Activated CD4-positive, alpha-beta T cell treated with anti-CD3 and anti-CD28 coated beads, Interleukin-2, Interleukin-6, amounts not matched to agents 100 ng/mL and 50 ng/mL, durations not matched to agents 16 hours and 8 hours (primary cell): Measurements from ENCODE around the gene PLCB1.
"Not testable (repeated sequence)": the region's sequence is repeated elsewhere in the genome, so short reads cannot be mapped to it uniquely, and the experiment has no call there.

ENCODE experiments used
- DNase-seq: peaks from one replicate; pipeline ENCODE4 v3.0.0-alpha.2; 2020

The PLCB1 gene

DNA sequence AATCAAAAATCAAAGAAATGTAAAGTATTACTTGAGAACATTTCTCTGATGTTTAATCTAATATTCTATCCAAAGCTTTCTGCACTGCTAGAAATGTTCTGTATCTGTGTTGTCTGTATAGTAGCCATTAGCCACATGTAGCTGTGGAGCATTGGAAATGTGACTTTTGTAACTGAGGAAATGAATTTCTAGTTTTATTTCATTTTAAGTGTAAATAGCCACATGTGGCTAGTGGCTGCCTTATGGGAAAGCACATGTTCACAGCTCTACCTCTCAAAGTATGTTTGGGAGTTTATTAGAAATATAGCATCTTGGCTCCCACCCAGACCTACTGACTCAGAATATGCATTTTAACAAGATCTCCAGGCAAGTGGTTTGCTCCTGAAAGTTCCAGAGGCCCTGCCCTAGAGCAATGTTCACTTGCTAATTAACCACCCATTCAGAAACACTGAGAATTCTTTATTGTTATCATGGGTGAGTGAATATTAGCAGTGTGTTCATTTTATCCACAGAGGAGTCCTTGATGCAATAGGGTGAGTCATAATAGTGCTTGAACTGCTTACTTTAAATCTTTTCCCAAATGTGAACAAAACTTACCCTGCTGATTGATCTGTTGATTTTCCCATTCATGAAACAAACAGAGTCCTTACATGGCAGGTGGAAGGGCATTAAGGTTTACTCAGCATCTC lies 282.7 kb downstream of the PLCB1 start:
- DNase-seq = no peak

- DNase-seq = no peak
These were observed 289.9 kb downstream of the PLCB1 start for GRCh38 chr20:8421981-8422380.

- DNase-seq = no peak
These were observed 291.4 kb downstream of the PLCB1 start for GRCh38 chr20:8423482-8423881.

DNA sequence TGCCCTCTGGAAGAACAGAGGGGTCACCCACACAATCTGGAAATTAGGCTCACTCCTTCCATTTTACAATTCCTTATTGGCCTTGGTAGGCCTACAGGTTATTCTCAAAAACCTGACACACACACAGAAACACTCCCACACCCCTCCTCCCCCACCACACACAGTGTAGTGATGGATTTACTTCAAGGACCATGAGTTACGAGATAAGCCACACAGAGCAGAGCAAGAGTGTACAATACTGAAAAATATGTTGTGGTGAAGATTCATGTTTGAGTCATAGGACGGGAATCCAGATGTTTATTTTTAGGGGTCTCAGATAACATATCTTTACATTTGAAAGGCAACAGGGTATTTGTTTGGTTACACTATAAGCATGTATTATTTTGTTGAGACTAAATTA lies 291.9 kb downstream of the PLCB1 start:
- no peak for DNase-seq

GRCh38 chr20:8425016-8425415 lies 292.9 kb downstream of the PLCB1 start:
- DNase-seq = no peak

GRCh38 chr20:8425802-8426201 lies 293.7 kb downstream of the PLCB1 start:
- no peak for DNase-seq

DNA sequence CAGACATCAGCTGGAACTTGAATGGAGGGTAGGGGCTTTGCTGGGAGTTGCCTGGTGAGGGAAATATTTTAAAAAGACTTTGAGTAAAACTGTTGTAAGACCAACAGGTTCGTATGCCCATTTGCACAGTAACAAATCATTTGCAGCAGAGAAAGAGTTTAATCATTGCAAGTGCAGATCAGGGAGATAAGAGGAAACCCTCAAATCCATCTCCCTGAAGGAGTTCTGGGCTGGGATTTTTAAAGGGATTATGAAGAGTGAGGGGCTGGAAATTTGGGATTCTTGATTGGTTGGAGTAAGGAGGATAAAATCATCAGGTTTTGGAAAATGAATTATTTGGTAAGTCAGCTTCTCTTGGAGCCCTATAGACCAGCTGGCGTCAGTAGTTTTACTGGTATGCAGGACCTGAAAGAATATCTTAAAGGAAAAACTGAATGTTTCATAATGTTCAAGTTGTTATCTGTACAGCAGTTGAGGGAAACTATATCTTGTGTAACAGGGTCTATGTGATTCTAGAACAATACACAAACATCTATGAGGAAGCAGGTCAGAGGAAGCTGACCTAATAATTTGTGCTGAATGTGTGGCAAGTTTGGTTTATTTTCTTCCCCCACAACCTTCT lies 295.5 kb downstream of the PLCB1 start:
- no peak for DNase-seq

GRCh38 chr20:8428988-8429387 lies 296.9 kb downstream of the PLCB1 start:
- DNase-seq = peak; percentile 14

DNA sequence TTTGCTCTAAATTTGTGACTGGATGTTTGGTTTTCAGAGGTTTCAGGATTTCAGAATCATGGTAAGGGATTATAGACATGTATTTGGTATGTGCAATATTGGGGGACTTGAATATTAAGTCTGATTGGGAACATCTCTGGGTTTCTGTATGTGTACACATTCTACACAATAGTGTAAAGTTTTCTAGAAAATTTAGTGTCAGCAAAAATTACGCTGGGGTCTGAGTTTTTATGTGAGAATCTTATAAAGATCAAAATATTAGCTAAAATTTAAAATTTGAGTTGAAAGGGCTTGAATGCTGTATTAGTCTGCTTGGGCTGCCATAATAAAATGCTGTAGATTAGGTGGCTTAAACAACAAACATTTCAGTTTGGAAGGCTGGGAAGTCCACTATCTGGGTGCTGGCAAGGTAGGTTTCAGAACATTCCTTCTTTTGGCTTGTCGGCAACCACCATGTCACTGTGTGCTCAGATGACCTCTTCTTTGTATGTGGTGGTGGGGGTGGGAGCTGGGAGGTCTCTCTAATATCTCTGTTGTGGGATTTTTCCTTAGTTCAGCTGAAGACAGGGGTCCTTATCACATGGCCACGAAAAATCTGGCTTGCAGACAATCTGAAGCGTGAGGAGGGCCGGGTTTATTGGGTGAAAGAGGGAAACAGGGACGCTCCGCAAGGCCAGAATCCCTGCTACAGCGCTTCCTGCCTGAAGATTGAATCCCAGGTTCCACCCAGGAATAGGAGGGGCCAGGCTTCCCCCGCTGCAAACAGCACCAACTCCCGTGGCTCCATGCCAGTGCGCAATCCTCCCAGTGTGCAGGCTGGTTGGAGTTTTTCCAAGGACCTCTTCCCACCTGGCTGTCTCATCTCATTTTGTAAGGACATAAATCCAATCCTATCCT lies 299.7 kb downstream of the PLCB1 start:
- DNase-seq = no peak

DNA sequence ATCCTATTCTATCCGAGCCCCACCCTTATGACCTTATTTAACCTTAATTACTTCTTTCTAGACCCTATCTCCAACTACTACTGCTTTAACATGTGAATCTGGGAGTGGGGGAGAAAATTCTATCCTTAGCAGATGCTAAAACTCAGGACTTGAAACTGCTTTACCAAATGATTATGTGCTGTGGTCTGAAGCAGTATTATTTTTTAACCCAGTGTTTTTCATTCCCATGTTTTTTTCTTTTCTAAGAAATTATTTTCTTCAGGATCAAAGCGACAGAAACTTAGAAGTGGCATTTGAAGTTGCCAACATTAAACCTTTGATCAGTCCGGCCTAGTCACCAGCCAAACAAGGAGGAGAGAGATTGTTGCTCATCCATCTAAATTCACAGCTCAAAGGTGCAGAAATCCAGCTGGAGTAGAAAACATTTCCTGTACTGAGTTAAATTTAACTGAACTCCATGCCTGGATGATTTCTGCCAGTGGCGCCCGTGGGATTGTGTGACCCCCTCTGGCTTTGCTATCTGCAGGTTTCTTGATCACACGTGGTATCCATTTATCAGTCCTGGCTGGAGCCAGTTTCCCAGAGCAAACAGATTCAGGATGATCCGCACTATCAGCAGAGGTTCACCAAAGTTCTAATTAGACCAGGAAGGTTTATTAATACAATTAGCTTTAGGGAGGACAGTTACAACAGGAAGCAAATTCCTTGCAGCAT lies 300.5 kb downstream of the PLCB1 start:
- no peak for DNase-seq

DNA sequence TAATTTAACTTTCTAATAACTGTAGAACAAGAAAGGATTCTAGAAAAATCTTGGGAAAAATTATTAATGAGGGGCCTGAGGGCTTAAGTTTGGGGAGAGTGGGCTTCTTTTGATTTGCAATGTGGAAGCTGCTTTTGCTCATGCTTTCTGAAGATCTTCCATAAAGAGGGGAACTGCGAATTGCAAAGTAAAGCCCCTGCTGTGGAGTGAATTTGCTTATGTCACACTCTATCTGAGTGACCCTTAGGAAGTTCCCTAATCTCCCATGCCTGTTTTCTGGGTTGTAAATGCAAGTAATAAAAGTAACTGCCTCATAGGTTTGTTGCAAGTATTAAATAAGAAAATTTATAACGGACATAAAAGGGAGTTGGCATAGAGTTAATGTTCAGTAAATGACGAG lies 301.2 kb downstream of the PLCB1 start:
- no peak for DNase-seq

GRCh38 chr20:8434326-8434876 lies 302.3 kb downstream of the PLCB1 start:
- DNase-seq = no peak

DNA sequence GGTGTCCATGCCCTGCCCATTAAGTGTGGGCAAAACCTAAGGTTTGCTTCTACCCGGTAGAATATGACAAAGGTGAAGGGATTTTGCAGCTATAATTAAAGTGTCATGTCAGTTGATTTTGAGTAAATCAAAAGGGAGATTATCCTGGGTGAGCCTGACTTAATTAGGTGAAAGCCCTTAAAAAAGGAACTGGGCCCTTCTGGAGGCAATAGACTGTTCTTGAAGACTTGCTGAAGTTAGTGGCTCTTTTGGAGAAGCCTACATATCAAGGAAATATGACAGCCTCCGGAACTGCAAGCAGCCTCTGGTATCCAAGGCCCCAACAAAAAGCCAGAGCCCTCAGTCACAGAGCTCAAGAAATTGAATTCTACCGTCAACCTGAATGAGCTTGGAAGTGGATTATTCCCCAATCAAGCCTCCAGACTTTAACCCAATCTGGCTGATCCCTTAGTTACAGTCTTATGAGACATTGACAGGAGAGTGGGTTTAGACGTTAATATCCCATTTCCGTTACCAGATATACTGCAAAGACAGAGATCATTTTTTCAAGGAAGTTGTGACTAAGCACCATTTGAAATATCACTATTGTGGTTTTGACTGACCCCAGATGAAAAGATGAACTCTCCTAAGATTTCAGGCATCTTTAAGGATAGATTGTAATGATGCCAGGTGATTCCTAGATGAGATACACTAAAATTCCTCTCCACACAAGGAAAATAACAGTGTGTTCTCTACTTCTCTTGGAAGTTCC lies 303.4 kb downstream of the PLCB1 start:
- DNase-seq = no peak

- not testable (repeated sequence) for DNase-seq
These were observed 304.9 kb downstream of the PLCB1 start for GRCh38 chr20:8436938-8437337.

GRCh38 chr20:8438748-8439147 lies 306.7 kb downstream of the PLCB1 start:
- no peak for DNase-seq

DNA sequence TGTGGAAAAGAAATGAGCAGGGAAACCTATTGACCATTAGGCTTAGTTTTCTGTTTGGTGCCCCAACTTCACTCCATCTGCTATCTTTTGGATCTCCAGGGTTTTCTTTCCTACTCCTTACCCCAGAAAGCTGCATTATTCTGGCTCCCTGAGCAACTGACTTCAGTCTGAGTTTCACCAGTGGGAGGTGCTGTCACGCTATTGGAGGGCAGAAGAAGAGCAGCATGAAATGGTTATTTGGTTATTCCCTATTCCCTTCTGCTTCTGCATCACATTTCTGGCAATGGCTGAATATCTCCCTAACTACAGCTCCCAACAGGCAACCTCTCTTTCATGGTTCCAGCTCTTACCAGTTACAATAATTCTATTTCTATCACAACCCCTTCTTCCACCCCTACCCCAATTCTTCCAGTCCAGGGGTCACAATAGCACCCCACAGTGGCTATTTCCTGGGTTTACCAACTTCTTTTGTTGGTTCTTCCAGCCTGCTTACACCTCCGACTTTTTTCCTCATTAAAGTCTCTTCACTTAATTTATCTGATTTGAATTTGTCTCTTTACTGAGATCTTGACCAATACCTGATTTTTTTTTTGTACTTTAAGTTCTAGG lies 311.5 kb downstream of the PLCB1 start:
- no peak for DNase-seq

DNA sequence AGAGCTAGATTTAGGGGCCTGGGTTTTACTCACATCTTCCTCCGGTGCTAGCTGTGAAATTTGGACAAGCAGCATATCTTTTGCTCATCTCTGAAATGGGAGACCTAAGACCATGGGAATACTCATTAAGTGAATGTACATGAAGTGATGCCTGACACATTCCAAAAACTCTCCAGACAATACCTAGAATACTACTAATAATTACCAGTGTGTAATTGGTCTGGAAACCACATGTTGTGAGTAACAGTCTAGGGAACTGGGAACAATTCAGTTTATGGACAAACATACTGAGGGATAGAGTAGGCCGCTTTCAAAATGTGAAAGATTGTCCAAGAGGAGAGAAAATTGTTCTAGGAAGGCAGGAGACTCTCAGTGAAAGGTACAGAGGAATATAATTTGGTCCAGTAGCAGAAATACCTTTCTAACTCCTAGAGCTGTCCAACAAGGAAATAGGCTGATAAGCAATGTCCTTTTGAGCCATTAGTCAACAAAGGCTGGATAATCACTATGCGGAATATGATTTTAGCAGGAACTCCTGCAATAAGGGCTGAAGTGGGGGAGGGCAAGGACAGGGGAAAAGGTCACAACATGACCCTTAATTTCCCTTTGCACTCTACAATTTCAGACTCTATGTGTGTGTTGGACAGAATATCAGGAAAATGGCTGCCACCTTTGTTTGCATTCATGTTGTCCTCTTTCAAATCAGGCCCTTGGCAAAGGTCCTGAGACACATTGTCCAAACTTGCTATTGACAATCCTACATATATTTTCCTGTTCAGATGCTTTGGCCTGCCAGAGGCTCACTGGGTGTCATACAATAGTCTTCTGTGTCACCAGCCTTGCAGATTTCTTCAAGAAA lies 315.4 kb downstream of the PLCB1 start:
- DNase-seq = no peak

GRCh38 chr20:8449123-8449522 lies 317.1 kb downstream of the PLCB1 start:
- DNase-seq = no peak

DNA sequence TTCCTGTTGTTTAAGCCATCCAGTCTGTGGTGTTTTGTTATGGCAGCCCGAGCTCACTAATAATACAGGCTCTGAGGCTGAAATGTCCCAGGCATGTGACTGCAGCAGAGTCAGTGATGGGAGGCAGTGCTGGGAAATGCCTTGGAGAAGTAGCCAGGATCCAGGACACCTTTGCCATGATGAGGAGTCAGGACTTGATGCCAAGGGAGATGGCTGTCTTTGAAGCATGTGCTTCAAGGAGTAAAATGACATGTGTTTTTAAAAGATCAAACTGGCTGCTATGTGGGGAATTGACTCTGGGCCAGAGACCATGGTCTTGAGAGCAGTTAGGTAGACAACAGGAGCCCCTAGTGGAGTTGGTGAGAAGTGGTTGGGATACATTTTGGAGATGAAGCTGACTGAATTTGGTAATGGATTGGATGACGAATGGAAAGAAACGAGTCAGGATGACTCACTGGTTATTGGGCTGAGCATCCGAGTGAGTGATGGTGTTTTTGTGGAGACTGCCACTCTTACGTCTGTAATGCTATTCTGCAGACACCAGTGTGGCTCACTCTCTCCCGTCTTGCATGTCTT lies 322.2 kb downstream of the PLCB1 start:
- DNase-seq = peak; percentile 39

- DNase-seq = no peak
These were observed 324.7 kb downstream of the PLCB1 start for GRCh38 chr20:8456765-8457164.
